NCI-H128 (cell line): ENCODE data around the gene PCGF1.
A peak's percentile ranks its signal among the peaks of the same experiment; 100 is the strongest.
"Not testable (repeated sequence)": the region's sequence is repeated elsewhere in the genome, so short reads cannot be mapped to it uniquely, and the experiment has no call there.

Experiments
- DNase-seq: peaks from one replicate; lab custom pipeline; 2025; ENCODE audit not compliant: unreplicated experiment; lab: John Stamatoyannopoulos, UW

PCGF1 gene

DNA sequence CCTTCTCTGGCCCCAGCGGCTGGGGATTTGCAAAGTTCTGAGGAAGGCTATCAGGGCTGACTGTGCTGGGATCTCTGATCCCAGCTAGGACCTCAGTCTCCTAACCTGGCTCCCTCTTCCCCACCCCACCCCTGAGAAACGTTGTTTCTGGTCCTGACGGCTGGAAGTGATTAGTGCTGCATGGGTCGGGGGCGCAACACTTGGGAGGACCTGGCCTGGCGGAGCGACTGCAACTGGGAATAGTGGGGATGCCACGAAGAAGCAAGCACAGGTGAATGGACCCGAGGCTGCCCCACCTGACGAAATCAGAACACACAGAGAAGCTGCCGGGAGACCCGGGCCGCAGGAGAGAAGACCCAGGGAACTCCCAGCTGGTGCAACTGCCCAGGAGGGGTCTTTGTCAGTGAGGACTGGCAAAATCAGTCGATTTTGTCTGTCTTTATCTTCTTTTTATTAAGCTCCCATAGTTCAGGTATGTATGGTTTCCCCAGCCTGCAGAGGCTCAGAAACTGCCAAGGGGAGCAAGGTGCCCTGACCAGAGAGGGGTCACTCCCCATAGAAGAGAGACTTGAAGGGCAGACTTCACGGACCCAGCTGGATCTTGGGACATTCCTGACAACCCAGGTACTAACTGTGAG, 7.4 kb downstream of the PCGF1 start:
- DNase-seq, result no peak

DNA sequence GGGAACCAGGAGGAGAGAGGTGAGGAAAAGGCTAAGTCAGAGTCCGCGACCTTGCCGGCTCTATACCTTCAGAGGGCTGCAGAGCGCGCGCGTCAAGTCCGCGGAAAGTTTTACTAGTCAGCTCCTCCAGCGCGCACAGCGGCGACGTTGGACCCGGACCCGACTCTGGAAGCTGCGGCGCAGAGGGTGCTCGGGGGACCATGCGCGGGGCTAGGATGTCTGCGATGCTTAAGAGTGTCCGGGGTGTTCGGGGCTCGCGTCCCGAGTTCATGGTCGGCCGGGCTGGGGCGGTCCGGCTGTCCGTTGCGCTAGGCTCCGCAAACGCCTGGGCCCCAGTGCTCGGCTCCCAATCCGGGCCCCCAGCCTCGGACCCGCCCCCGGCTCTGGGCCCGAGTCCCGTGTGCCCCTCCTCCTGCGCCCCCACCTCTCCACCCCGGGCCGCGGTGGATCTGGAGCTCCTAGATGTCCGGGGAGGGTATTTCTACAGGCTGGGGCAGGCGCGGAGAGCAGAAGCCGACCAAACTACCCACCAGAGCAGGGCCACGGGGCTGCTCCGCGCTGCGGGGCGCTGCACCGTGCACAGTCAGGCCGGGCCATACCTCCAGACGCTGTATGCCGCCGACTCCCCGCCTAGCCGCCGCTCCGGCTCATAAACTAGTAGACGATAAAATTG, 8.1 kb downstream of the PCGF1 start, which contains the start of gene LBX2:
Gene LBX2, minus strand, starts transcription at position 337 of the 673 bp plus-strand sequence. Its CDS starts 66 bp downstream, at position 271.
- DNase-seq, result no peak

DNA sequence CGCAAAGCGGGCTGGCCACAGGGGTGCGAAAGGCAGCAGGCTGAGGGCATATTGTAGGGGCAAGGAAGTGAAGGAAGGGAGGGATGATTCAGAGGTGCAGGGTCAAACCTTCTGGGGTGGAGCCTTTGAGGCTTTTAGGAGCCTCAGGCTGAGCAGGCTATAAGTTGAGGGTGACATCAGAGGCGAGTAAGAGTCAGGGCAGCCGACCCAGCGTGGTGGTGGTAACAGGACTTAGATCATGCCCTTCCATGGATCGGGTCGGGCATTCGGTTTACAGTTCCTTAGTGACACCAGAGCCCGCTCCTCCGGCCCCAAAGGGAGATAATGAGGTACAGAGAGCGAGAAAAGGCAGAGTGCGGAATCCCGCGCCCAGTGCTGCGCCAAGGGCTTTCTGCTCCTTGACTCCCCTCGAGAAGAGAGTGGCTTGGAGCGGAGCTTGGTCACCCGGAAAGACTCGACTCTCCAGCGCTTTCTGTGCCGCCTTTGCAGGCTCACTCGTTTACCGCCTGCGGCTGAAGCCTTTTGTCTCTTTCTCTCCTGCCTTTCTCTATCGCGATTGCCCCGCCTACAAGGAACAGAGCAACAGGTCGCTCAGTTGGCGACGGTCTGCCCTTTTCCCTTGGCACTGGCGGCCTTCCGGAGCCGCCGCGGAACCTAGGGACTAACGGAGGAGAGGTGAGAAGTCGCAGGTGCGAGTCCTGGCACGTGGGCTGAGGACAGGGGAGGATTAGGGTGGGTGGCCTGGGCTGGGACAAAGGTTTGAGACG, 8.8 kb downstream of the PCGF1 start:
- no peak for DNase-seq

DNA sequence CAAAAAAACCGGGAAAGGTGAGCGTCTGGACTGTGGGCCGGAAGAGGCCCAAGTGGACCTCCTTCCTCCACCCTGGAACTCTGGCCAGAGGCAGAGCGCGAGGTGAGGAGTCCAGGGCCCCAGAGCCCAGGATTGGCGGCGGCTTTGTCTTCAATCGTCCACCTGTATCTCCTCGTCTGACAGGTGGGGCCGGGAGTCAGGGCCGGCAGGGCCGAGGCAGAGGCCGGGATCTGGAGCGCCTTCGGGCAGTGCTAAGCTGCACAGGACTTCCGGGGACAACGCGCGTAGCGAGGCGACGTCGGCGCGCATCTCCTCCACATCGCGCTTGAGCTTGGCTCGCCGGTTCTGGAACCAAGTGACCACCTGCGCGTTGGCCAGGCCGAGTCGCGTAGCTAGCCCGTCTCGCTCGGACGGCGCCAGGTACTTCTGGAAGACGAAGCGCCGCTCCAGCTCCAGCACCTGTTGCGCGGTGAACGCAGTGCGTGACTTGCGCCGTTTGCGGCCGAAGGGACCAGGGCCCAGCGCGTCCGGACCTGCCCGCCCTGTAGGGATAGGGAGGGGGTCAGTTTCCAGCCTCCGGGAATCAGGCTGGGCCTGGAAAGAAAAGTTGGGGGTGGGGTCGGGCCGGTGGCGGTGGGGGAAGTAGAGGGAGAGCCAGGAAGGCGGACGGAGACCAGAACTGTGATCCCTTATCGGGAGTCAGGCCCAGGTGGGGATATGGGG, 9.6 kb downstream of the PCGF1 start:
- DNase-seq, result no peak

DNA sequence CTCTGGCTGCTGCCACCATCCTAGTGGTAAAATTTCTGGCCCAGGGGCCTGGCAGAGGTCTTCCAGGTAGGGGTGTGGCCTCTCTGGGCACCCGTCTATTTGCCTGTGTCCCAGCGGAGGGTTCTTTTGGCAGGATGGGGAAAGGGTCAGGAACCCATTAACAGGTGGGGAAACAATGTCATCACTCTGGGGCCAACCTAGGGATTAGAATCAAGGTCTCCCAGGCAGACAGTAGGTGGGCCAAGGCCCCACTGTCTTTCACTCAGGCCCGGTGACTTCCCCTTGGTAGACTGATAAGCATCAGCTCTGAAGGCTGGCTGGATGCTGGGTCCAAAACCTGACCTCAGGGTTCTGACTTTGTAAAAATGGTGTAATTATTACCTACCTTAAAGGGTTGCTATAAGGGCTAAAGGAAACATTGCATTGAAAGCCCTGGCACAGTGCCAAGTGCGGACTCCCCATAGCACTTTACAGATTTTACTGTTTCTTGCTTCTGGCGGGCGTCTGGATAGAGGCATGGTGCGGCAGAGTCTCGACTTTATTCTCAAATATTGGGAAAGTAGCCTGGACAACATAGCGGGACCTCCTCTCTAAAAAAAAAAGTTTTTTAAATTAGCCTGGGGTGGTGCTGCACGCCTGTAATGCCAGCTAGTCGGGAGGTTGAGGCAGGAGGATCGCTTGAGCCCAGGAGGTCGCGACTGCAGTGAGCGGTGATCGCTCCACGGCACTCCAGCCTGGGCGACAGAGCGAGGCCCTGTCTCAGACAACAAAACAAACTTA, 10.3 kb downstream of the PCGF1 start:
- no peak for DNase-seq

DNA sequence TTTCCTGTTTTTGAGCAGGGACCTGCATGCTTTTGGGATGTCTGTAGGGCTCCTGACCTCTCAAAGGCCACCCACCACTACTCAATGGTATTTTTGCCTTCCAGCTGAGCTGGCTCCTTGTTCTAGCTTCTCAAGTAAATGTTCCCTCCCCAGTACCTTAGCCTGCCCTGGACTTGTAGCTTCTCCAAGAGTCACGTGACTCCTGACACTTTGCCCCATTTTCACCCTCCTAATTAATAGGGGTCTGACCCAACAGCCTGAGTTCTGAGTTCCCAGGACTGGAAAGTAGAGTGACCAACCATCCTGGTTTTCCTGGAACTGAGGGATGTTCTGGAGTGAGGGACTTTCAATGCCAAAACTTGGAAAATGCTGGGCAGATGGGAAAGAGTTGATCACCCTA, 12.1 kb downstream of the PCGF1 start:
- no peak for DNase-seq

DNA sequence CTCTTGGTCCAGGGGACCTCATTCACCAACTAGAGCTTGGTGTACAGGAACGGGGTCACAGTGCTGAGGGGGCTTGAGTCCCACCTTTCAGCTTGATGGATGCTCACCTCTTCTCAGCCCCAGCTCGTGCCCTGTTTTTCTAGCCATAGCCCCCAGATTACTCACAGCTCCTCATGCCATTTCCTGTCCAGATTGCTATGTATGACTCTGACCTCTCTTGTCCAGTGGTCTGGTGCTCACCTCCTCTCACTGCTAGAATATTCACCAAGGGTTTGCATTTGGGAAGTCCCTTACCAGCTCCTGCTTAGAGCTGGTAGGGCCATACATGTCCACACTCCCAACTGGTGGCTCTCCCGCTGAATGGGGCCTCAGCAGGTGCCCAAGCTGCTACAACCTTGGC, 13.9 kb downstream of the PCGF1 start:
- no peak for DNase-seq

DNA sequence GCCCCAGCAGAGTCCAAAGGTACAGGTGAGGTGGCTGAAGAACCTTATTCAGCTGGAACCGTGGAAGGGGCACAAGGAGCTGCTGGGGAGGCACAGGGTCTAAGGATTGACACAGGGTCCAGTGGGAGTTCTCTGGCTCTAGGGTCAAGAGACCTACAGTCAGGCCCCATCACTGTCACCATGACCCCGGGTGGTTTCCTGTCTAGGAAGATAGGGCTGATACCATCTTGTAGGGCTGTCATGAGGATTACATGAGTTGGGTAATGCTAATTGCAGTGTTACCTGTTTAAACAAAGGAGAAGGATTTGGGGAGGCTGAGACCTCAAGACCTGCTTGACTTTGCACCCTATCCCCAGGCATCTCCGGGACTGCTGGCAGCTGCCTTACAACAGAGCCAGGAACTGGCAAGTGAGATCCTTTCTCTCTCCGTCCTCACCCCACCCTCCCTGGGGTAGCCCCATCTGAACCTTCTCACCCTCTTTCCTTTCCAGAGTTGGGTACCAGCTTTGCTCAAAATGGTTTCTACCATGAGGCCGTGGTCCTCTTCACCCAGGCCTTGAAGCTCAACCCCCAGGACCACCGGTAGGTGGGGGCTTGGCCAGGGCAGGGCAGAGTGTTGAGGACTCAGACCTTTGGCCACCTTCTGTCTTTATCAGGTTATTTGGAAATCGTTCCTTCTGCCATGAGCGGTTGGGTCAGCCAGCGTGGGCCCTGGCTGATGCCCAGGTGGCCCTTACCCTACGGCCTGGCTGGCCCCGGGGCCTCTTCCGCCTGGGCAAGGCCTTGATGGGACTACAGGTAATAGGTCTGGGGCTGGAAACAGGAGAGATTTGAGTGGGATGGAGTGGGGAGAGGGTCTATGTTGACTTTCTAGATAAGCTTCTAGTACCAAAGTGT, 15.6 kb downstream of the PCGF1 start:
- no peak for DNase-seq

DNA sequence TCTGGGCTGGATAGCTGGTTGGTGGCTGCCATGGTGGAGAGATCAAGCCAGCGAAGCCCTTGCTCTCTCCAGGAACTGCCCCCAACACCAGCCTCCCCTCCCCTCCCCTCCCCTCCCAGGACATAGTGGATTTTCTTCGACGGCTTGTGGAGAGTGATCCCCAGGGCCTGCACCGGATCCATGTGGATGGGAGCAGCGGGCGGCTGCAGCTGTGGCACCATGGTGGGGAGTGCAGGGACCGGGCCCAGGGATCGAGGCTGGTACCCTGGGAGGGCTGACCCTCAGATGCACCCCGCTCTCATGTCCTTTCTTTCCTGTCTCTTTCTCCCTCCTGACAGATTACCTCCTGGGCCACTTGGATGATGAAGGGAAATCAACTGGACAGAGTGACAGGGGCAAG, 17.6 kb downstream of the PCGF1 start:
- DNase-seq, result no peak

DNA sequence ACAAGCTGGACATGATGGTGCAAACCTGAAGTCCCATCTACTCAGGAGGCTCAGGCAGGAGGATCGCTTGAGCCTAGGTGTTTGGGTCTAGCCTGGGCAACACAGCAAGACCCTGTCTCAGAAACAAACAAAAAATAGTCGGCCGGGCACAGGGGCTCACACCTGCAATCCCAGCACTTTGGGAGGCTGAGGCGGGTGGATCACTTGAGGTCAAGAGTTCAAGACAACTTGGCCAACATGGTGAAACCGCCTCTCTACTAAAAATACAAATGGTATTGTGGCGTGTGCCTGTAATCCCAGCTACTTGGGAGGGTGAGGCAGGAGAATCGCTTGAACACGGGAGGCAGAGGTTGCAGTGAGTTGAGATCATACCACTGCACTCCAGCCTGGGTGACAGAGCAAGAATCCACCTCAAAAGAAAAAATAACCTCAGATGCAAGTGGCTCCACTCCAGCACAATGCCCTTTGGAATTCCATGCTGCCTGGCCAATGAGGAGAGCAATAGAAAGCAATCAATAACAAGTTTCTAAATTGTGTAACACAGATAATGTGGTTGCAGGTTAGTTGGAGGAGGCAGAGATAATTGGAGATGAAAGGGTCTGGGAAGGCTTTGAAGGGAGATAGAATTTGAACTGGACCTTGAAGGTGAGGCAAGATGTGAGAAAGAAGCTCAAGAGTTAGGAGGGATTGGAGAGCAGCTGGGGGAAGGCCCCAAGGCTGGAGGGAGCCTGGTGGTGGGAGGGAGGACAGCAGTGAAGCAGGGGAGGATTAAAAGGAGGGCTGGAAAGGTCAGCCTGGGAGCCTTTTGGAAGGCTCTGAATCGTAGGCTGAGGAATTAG, 18.6 kb downstream of the PCGF1 start:
- DNase-seq, result no peak

DNA sequence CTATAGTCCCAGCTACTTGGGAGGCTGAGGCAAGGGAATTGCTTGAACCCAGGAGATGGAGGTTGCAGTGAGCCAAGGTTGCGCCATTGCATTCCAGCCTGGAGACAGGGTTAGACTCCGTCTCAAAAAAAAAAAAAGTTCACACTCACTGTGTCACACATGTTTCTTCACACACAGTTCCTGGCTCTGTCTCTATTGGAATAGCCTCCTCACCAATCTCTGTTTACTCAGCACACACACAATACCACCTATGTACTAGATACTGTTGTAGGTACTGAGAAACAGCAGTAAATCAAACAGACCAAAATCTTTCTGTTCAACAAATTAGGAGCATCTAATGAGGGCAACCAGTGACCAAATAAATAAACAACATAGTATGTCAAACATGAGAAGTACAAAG, 21.4 kb downstream of the PCGF1 start:
- DNase-seq, result no peak

DNA sequence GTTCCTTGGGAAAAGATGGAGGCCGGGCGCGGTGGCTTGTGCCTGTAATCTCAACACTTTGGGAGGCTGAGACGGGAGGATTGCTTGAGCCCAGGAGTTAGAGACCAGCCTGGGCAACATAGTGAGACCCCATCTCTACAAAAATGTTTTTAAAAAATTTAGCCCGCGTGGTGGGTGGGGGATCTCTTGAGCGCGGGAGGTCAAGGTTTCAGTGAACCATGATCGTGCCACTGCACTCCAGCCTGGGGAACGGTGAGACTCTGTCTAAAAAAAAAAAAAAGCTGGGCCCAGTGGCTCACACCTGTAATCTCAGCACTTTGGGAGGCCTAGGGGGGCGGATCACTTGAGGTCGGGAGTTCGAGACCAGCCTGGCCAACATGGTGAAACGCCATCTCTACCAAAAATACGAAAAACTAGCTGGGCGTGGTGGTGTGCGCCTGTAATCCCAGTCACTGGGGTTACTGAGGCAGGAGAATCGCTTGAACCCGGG, 23.8 kb downstream of the PCGF1 start:
- not testable (repeated sequence) for DNase-seq

DNA sequence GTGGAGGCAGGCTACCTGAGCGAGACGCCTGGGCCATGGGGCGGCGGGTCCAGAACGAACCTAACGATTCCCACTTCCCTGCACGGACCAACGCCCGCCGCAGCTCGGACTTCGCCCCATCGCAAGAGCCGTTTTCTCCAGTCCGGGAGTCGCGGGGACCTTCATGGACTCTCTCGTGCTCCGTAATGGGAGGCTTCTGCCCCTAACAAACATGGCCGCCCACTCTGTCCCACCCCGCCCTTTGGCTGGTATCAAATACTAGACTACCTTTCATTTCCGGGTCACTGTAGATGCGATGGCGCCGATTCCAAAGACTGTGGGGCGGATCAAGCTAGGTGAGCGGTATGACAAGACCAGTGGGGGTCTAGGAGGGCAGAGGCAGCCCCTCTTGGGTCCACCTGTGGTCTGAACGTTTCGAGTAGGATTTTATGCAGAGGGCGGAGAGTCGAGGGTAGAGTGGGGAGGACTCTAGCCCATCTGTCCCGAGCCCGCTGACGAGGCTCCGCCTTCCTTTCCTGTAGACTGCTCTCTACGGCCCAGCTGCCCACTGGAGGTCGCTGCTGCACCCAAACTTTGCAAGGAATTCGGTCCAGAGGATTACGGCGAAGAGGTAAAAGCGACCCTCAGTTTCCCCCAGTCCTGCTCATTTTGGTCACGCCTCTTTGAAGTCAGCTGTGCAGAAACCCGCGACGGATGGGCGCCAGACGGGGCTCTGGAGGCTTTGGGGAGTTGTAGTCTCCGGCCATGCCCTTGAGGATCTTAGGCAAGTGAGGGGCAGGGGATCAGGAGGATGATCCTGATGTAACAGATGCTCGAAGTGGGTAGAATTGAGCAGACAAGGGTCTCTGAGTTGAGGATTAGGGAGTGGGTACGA, 24.5 kb downstream of the PCGF1 start, which contains the start of the genes CCDC142 and TTC31:
Gene CCDC142, minus strand, starts transcription at position 198 of the 874 bp plus-strand sequence. Its CDS starts 161 bp downstream, at position 37.
Gene TTC31, plus strand, starts transcription at position 281 of the 874 bp plus-strand sequence. Its CDS starts 15 bp downstream, at position 296.
- peak; percentile 88 for DNase-seq

DNA sequence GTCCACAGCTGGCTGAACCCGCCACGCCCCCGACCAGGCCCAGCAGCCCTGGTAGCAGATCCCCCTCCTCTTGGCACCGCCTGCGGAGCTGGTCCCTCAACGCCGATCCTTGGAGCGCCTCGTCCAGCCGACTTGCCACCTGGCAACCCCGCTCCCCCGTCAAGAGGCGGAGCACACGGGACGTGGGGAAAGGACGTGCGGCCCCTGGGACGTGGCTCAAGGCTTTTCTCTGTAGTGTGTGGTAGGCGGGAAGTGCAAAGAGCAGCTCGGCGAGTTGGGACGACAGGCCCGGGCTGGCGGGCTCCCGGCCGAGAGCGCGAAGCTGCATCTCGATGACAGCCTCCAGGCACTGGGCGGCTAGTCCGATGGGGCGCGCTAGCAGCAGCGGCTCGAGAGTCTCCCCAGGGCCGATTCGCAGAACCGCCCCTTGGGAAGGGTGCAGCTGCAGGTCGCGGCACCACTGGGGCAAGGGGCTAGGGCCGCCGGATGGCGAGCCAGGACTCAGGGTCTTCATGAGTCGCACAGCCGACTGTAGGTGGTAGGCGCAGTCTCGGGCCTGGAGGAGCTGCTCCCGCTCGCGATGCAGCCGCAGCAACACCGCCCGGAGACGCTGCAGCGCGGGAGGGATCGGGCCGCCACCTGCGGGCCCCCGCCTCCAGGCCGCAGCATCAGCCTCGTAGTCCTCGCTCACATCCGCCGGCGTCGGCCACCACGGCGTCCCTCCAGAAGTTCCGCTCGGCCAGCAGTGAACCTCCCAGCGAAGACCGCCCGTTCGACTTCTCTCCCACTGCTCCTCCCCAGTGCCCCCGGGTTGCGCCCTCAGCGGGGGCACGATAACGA, 25.3 kb downstream of the PCGF1 start:
- peak; percentile 7 for DNase-seq

DNA sequence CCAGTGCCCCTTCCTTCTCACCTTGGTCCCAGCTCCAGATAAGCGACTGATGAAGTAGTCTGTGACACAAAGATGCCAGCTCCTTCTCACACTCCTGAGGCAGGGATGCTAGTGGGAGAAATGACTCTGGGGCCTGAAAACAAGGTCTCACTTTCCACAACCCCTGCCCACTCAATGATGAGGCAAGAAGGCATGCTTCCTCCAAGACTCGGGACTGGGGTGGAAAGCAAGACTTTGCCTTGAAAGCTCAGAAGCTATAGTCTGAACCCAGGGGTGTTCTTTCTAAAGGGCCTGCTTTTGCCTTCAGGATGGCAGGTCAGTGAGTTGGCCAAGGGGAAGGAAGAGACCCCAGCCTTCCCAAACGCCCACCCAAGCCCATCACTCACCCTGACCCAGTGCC, 26.1 kb downstream of the PCGF1 start:
- DNase-seq, result no peak

DNA sequence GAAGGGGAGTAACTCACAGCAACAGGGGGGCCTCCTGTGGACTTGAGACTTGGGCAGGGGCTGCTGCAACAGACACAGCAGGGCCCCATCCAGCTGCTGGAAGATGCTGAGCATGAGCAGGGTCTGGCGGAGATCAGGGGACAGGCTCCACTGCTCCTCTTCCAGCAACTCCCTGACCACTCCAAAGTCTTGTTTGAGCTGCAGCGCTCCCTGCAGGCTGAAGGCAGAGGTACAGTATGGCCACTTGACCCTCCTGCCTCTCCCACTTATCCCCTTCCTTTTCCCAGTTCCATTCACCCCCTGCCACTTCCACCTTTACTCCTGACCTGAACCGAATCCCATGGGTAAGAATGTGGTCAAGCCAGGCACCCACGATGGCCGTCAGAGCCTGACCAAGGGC, 32.6 kb downstream of the PCGF1 start:
- DNase-seq, result no peak
